GM18870 (cell line): ENCODE data around the gene CCSAP.
"Not testable (repeated sequence)": the region's sequence is repeated elsewhere in the genome, so short reads cannot be mapped to it uniquely, and the experiment has no call there.

Experiments
- ATAC-seq: cut with Tn5 transposase; IDR thresholded peaks from one replicate; pipeline ENCODE4 v1.9.1; 2021; ENCODE audit warnings: moderate library complexity; ENCODE audit not compliant: unreplicated experiment

Gene CCSAP

GRCh38 chr1:229364207-229365065 lies 21.6 kb upstream of the CCSAP start:
- ATAC-seq = no peak

- ATAC-seq = no peak
These were observed 20.9 kb upstream of the CCSAP start for GRCh38 chr1:229363723-229364122.

GRCh38 chr1:229360420-229360819 lies 17.6 kb upstream of the CCSAP start:
- ATAC-seq = no peak

- no peak for ATAC-seq
These were observed 12.8 kb upstream of the CCSAP start for GRCh38 chr1:229355661-229356060.

- no peak for ATAC-seq
These were observed 11.4 kb upstream of the CCSAP start for GRCh38 chr1:229354226-229354625.

GRCh38 chr1:229352975-229353374 lies 10.1 kb upstream of the CCSAP start:
- no peak for ATAC-seq

GRCh38 chr1:229349463-229350385 lies 6.9 kb upstream of the CCSAP start:
- no peak for ATAC-seq

- no peak for ATAC-seq
These were observed 4.7 kb upstream of the CCSAP start for GRCh38 chr1:229347528-229347927.

GRCh38 chr1:229344937-229345684 lies 2.3 kb upstream of the CCSAP start:
- no peak for ATAC-seq

- no peak for ATAC-seq
These were observed 1.3 kb upstream of the CCSAP start for GRCh38 chr1:229344139-229344538.

- peak; percentile 31 for ATAC-seq
These were observed 832 bp downstream of the CCSAP start for GRCh38 chr1:229341774-229342655.

GRCh38 chr1:229340496-229340895 lies 2.4 kb downstream of the CCSAP start:
- ATAC-seq = no peak

- no peak for ATAC-seq
These were observed 3.3 kb downstream of the CCSAP start for GRCh38 chr1:229339520-229339919.

- no peak for ATAC-seq
These were observed 3.8 kb downstream of the CCSAP start for GRCh38 chr1:229339086-229339485.

GRCh38 chr1:229336345-229336744 lies 6.5 kb downstream of the CCSAP start:
- no peak for ATAC-seq

GRCh38 chr1:229334716-229335115 lies 8.1 kb downstream of the CCSAP start:
- no peak for ATAC-seq

GRCh38 chr1:229334269-229334668 lies 8.6 kb downstream of the CCSAP start:
- no peak for ATAC-seq

- ATAC-seq = no peak
These were observed 14.1 kb downstream of the CCSAP start for GRCh38 chr1:229328598-229329362.

- ATAC-seq = not testable (repeated sequence)
These were observed 15.1 kb downstream of the CCSAP start for GRCh38 chr1:229327765-229328164.
